Epithelial cell of proximal tubule (primary cell): ENCODE results near the gene TMEM120B. TPM values are rescaled to one million over a fixed set of nuclear protein-coding genes. Genes with fewer than 3 reads are reported as not detected.
A peak's percentile ranks its signal among the peaks of the same experiment; 100 is the strongest.

Experiments used
- DNase-seq: peaks from one replicate; pipeline ENCODE4 v3.0.0-alpha.2; 2011; ENCODE audit warnings: low read depth
- H3K4me3 ChIP-seq: 2 replicates; pipeline ENCODE4 v1.5.1; 2011; ENCODE audit warnings: low read depth, mild to moderate bottlenecking, low read length
- total RNA-seq: library from RNA; depleted of rRNA; stranded (reverse); fragments of >200 nt; gene quantifications from 2 replicates; pipeline ENCODE4 v1.2.3, GENCODE V29; 2015
- TF ChIP-seq, protein P1 (sequence below): conservative IDR thresholded peaks from 2 replicates; pipeline ENCODE4 v1.5.1; 2012; ENCODE audit warnings: low read depth, mild to moderate bottlenecking, low read length

The TMEM120B gene
- total RNA-seq, 1 donor from 2014 or later = 5.5 TPM

DNA sequence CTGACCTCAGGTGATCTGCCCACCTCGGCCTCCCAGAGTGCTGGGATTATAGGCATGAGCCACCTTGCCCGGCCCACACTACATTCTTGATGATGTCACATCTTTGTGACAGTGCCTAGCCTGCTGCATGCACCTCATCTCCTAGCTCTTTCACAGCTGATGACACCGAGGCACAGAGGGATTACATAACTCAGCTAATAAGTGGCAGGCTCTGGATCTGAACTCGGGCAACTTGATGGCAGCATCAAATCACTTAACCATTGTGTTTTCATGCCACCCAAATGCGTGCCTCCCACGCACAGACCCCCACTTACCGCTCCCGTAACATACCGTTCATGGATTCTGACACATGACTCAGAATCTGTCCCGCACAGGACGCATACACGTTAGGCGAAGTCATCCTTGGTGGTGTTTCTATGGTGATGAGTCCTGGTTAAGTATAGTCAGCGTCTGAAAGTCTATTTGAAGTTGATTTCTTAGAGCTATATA, 7.4 kb downstream of the TMEM120B start:
- DNase-seq = peak; percentile 82
- TF ChIP-seq, protein P1, sequence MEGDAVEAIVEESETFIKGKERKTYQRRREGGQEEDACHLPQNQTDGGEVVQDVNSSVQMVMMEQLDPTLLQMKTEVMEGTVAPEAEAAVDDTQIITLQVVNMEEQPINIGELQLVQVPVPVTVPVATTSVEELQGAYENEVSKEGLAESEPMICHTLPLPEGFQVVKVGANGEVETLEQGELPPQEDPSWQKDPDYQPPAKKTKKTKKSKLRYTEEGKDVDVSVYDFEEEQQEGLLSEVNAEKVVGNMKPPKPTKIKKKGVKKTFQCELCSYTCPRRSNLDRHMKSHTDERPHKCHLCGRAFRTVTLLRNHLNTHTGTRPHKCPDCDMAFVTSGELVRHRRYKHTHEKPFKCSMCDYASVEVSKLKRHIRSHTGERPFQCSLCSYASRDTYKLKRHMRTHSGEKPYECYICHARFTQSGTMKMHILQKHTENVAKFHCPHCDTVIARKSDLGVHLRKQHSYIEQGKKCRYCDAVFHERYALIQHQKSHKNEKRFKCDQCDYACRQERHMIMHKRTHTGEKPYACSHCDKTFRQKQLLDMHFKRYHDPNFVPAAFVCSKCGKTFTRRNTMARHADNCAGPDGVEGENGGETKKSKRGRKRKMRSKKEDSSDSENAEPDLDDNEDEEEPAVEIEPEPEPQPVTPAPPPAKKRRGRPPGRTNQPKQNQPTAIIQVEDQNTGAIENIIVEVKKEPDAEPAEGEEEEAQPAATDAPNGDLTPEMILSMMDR = no peak

DNA sequence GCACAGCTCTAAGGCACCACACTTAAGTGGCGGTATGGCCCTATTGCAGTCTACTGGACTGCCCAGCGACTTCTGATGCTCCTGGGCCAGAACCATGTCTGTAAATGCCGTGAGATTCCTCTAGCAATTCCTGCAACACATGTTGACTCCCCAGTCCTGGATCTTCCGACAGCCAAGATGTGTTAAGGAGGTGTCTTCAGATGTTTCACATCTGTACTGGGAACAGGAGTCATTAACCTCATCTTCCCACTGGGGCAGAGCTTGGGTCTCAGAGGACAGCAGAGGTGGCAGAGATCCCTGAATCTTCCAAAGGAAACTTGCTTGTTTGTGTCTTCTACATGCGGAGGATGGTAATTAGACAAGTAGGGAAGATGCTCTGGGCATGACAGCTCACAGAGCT, 8.2 kb downstream of the TMEM120B start:
- DNase-seq = no peak
- no peak overlapping the region for H3K4me3 ChIP-seq
- TF ChIP-seq, protein P1 = no peak

More for the DNA sequence above, 7.4 kb downstream of the TMEM120B start:
- no peak overlapping the region for H3K4me3 ChIP-seq

DNA sequence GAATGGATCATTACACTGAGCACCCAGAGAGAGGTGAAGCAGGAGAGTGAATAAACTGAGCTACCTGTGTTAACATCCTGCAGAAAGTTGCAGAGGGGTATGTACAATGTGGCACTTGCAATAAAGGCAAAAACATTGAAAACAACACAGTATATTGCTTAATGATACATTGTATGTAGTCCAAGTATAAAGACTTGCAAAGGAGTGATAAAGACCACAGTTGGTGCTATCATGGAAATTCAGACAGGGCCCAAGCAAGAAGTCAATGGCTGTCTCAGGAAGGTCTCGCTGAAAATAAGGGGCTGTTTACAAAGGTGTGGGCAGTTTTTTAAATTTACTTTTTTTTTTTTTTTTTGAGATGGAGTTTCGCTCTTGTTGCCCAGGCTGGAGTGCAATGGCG, 10.0 kb downstream of the TMEM120B start:
- DNase-seq = no peak
- no peak overlapping the region for H3K4me3 ChIP-seq
- TF ChIP-seq, protein P1 = no peak

DNA sequence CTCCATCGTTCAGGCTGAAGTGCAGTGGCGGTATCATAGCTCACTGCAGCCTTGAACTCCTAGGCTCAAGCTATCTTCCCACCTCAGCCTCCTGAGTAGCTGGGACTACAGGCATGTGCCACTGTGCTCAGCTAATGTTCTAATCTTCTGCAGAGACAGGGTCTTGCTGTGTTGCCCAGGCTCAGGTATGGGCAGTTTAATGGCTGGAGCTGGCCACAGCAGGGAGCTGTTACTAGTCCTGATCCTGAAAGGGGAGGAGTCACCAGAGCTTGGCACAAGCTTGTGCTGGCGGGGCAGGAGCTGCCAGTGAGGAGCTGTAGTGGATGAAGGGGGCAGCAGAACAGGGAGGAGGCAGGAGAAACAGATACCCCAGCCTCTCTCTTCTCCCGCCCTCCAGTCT, 10.6 kb downstream of the TMEM120B start:
- TF ChIP-seq, protein P1 = no peak
- no peak for DNase-seq
- no peak overlapping the region for H3K4me3 ChIP-seq

DNA sequence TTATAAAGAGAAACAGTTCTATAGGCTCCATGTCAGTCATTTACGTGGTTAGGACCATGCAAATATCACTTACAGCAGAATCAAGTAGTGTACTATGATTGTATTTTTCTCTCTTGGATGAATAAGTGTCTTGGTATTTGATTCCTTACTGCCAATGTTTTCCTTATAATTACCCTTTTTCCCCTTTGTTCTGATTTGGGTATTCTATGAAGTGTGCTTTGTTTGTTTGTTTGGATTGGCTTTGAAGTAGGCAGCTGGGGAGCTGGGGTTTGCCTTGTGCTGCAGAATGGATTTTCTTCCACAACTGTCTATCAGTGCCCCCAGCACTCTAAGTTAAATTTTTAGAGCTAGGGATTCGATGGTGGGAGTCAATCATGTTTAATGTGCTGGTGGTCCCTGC, 12.4 kb downstream of the TMEM120B start:
- no peak for DNase-seq
- TF ChIP-seq, protein P1 = no peak
- H3K4me3 ChIP-seq = no peak overlapping the region

DNA sequence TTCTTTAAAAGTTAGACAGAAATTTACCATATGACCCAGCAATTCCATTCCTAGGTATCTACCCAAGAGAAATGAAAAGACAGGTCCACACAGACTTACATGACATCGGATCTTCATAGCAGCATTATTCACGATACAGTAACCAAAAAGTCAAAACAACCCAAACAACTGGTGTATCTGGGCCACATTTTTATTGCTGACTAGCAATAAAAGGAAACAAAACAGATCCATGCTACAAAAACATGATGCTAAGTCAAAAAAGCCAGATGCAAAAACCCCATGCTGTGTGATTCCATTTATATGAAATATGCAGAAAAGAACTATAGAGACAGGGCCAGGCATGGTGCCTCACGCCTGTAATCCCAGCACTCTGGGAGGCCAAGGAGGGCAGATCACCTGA, 12.9 kb downstream of the TMEM120B start:
- no peak for DNase-seq
- TF ChIP-seq, protein P1 = no peak
- no peak overlapping the region for H3K4me3 ChIP-seq

DNA sequence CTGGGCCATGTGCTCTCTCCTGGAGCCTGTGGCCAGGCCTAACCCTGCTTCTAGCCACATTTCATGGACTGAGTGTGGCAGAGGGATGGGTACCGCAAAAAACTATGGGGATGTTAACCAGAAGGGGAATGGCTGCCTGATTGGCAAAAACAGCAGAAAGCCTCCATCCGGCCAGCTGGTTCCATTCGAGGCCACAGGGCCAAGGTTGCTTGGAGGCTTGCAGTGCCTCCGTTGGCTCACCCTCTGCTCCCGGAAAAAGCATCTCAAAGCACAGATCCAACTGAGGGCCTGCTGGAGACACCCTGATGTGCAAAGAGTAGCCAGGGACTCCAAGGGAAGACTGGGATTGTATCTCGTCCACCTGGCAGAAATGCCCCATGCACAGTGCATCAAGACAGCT, 16.5 kb downstream of the TMEM120B start:
- no peak for DNase-seq

More for the DNA sequence above, 16.5 kb downstream of the TMEM120B start:
- no peak overlapping the region for H3K4me3 ChIP-seq
- TF ChIP-seq, protein P1 = no peak
